GM18520 (cell line): Measurements from ENCODE around the gene ELANE.
"Not testable (repeated sequence)": the region's sequence is repeated elsewhere in the genome, so short reads cannot be mapped to it uniquely, and the experiment has no call there.

Source experiments
- ATAC-seq: cut with Tn5 transposase; IDR thresholded peaks from one replicate; pipeline ENCODE4 v1.9.1; 2021; ENCODE audit not compliant: unreplicated experiment

ELANE gene

DNA sequence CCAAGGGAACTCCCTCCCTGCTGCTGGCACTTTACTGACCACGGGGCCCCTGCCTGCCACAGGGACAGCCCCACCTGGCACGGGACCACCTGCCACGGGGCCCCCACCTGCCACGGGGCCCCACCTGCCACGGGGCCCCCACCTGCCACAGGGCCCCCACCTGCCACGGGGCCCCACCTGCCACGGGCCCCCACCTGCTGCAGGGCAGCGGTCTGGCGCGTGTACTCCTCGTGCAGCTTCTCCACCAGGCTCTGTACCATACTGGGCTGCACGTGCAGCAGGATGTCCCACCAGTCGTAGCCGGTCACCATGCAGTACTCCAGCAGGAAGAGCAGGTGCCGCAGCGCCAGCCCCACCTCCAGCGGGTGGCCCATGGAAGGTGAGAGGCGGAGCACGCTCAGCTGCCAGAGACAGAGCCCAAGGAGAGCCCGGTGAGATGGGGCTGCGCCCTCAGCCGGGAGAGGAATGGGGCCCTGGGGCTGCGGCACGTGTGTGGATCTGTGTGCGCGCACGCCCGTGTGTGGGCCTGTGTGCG, 24.7 kb downstream of the ELANE start:
- no peak for ATAC-seq

DNA sequence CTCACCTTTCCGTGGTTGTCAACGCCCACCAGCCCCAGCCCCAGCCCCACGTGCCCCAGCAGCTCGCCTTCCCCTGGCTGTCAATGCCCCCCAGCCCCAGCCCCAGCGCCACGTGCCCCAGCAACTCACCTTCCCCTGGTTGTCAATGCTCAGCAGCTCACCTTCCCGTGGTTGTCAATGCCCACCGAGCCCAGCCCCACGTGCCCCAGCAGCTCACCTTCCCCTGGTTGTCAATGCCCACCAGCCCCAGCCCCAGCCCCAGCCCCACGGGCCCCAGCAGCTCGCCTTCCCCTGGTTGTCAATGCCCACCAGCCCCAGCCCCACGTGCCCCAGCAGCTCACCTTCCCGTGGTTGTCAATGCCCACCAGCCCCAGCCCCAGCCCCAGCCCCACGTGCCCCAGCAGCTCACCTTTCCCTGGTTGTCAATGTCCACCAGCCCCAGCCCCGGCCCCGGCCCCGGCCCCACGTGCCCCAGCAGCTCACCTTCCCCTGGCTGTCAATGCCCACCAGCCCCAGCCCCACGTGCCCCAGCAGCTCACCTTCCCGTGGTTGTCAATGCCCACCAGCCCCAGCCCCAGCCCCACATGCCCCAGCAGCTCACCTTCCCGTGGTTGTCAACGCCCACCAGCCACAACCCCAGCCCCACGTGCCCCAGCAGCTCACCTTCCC, 26.0 kb downstream of the ELANE start:
- not testable (repeated sequence) for ATAC-seq

DNA sequence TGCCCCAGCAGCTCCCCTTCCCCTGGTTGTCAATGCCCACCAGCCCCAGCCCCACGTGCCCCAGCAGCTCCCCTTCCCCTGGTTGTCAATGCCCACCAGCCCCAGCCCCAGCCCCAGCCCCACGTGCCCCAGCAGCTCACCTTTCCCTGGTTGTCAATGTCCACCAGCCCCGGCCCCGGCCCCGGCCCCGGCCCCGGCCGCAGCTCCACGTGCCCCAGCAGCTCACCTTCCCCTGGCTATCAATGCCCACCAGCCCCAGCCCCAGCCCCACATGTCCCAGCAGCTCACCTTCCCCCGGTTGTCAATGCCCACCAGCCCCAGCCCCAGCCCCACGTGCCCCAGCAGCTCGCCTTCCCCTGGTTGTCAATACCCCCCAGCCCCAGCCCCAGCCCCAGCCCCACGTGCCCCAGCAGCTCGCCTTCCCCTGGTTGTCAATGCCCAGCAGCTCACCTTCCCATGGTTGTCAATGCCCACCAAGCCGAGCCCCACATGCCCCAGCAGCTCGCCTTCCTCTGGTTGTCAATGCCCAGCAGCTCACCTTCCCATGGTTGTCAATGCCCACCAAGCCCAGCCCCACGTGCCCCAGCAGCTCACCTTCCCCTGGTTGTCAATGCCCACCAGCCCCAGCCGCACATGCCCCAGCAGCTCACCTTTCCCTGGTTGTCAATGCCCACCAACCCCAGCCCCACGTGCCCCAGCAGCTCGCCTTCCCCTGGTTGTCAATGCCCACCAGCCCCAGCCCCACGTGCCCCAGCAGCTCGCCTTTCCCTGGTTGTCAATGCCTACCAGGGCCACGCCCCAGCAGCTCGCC, 26.9 kb downstream of the ELANE start:
- not testable (repeated sequence) for ATAC-seq

DNA sequence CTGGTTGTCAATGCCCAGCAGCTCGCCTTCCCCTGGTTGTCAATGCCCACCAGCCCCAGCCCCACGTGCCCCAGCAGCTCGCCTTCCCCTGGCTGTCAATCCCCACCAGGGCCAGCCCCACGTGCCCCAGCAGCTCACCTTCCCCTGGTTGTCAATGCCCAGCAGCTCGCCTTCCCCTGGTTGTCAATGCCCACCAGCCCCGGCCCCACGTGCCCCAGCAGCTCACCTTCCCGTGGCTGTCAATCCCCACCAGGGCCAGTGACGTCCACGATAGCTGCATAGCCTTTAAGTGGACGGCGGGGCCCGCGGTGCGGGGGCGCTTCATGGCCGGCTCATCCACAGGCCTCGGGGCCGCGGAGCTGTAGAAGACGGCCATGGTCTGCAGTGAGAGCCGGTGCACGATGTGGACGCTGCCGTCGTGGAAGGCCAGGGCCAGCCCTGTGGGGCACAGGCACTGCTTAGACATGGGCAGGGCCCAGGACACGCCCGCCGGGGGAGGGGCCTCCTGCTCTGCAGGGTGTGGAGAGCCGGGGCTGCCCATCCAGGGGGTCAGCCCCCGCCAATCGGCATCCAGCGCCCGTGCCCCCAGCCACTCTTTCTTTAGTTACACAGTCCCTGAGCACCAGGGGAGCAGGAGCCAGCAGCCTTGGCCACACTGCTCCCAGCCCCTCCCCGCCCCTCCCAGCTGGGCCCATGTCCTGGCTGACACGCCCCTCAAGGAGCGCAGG, 27.8 kb downstream of the ELANE start:
- no peak for ATAC-seq

DNA sequence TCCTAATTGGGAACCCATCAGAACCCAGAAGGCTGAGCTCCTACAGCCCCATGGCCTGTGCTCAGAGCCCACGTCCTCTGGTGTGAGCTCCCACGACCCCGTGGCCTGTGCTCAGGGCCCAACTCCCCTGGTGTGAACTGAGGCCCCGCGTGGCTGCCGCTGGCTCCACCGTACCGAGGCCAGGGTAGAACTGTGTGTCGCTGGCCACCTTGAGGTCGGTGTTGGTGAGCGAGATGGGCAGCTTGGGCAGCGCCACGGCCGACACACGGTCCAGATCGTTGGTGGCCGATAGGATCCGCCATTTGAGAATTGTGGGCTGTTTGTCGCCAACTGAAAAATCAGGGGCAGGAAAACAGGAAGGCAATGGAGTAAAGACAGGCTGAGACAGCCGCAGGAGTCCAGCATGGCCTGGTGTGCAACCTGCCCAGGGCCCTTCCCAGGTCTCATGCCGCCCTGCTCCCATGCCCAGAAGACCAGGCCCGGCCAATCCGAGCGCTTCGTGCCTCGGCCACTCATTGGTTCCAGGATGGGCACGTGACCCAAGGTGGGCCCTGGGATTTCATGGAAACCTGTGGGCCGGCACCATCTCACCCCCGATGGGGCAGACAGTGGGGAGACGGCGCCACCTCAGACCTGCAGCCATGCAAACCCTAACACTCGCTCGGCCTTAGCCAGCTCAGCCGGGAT, 29.4 kb downstream of the ELANE start:
- ATAC-seq = no peak

DNA sequence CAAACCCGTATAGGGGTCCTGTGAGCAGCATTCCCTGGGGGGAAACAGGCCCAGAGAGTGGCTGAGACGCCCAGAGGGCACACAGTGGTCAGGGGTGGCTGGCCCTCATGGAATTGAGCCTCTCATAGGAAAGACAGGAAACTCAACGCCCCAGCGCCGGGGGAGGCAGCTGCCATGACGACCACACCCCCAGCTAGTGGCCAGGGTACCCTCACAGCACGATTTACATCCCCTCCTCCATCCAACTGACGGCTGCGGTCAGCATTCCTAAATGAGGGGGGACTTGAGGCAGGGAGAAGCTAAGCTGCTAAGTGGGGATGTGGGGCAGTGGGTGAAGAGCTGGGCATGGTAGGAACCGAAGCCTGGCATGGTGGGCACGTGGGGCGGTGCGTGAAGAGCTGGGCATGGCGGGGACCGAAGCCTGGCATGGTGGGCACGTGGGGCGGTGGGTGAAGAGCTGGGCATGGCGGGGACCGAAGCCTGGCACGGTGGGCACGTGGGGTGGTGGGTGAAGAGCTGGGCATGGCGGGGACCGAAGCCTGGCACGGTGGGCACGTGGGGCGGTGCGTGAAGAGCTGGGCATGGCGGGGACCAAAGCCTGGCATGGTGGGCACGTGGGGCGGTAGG, 30.9 kb downstream of the ELANE start:
- ATAC-seq = no peak

DNA sequence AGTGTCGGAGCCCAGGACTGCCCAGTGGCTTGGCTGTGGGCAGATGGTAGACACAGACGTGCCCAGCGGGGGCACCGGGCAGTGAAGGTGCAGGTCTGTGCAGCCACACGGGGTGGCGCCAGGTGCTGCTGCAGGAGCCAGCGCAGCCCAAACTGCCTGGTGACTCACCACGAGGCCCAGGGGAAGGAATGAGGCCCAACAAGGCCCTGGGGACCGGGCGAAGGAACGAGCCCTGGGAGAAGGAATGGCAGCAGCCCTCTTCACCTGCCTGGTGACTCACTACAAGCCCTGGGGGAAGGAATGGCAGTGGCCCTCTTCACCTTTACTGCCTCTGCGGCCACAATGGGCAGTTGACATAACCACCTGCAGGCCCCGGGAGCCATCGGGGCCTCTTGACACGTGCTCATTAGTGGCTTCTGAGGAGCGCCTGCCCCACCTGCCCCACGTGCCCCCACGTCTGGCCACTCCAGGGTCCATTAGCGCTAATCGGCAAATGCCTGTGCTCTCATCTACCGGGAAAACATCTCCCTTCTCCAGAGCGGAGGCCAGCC, 31.6 kb downstream of the ELANE start:
- no peak for ATAC-seq

DNA sequence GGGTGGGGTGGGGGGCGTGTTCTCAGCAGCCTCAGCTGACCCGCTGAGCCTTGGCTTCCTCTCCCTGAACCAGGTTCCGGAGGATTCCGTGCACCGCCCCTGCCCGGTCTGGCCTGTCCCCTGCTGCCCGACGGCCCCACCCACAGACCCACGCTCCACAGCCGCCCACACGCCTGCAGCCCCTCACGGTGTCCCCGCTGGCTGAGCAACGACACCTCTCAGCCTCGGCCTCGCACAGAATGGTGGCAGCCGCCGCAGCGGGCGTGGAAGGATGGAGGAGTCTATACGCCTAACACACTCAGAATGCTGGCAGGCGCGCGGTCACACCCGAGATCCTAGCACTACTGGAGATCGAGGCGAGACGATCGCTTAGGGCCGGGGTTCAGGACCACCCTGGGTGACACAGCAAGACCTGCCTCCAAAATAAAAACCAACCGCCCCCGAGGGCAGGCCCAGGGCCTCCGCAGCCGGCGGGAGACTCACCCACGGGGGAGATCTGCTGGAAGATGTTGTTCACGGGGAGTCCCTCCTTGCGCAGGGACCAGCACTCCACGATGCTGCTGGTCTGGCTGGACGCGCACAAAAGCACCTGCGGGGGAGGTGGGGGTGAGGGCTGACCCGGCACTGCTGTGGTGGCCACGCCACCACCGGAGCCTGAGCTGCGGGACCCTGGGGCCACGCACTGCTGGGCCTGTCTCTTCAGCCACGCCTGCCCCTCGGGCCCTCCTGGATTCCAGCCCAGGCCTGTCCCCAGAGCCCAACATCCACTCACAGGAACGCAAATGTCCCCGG, 32.5 kb downstream of the ELANE start:
- ATAC-seq = no peak

DNA sequence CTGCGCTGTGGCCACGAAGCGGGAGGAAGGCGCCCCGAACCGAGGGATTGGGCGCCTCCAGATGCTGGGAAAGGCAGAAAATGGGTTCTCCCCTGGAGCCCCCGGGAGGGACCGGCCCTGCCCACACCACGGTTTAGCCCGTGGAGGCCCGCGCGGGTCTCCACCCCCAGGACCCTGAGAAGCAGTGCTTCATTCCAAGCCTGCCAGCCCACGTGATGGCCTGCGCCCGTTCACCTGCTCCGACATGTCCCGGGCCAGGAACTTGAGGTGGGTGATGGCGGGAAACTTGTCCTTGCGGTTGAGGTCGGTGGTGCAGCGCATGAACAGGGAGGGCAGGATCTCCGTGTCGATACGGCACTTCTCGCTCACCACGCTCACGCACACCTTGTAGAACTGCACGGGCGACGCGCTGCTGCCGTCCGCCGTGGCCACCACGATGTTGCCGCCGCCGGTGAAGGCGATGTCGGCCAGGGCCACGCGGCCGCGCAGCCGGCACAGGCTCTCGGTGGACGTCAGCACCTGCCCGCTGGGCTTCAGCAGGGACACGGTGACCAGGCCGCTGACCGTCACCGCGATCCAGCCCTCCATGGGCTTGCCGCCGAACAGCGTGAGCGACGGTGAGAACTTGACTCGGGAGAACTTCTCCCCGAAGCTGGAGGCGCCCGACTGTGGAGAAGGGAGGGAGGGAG, 33.6 kb downstream of the ELANE start:
- ATAC-seq = no peak

DNA sequence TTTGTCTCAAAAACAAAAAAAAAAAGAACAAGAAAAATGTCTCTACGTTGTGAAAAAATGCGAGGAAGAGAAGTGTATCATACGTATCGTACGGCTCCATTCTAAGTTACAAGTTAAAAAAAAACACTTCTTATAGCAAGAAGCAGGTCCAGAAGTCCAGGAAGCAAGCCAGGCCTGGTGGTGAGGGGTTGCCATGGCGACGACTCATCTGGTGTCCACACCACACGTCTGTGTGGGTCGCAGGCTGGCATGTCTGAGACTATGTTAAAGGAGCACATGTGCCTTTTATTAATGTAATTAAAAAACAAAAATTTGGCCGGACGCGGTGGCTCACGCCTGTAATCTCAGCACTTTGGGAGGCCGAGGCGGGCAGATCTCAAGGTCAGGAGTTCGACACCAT, 35.0 kb downstream of the ELANE start:
- no peak for ATAC-seq

DNA sequence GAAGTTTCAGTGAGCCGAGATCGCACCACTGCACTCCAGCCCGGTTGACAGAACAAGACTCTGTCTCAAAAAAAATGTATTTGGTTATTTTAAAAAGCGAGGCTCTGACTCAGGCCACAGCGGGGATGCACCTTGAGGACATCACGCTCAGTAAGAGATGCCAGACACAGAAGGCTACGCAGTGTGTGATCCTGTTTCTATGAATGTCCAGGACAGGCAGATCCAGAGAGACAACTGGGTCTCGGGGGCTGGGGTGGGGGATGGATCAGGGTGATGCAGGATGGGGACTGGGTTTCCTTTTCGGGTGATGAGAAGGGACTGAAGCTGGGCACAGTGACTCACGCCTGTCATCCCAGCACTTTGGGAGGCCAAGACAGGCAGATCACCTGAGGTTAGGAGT, 35.5 kb downstream of the ELANE start:
- ATAC-seq = no peak

DNA sequence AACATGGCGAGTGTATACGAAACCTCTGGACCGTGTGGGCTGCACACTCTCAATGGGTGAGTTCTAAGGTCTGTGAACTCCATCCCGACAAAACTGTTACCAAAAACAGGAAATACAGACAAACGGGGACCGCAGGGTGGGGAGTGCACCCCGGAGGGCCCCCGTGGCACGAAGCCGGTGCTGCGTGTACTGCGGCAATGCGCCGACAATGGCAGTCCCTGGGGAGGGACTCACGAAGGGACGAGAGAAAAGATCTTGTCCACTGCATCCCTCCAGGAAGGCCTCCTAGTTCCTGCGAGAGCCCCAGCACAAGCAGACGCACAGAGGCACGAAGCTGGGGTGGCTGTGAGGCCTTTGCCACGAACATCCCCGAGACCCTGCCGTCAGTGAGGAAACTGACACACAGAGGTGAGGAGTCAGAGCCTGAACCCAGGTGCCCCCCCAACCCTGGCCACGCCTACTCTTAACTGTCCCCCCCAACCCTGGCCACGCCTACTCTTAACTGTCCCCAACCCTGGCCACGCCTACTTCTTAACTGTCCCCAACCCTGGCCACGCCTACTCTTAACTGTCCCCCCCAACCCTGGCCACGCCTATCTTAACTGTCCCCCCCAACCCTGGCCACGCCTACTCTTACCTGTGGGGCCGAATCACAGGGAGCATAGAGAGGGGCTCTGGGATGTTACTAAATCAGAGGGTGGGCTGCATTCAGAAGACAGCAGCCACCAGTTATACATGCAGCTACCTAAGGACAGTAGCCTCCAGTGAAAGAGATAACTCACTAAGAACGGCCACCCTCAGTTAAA, 36.7 kb downstream of the ELANE start:
- ATAC-seq = no peak

DNA sequence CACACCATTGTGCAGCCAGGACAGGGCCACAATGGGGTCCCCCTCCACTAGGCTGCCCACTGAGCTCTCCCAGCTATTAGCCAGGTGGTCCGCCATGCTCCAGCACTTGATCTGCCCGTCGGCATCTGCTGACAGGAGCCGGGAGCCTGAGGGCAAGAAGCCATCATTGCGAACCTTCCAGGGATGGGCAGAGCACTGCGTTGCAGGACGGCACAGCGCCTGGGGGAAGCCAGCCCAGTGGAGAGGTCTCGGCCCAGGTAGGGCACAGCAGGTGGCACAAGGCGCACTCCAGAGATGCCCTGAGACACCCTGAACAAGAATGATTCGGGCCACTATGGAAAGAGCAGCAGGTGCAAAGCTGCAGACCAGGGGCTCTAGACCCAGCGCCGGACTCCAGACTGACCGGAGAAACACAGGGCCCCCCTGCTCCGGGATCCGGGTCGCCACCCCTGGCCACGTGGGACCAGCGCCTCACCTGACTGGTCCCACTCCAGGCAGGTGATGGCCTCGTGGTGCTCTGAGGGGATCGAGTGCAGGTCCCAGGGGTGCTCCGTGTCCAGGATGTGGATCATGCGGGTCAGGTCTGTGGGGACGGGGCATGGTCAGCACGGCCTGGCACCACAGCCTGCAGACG, 37.7 kb downstream of the ELANE start:
- no peak for ATAC-seq

DNA sequence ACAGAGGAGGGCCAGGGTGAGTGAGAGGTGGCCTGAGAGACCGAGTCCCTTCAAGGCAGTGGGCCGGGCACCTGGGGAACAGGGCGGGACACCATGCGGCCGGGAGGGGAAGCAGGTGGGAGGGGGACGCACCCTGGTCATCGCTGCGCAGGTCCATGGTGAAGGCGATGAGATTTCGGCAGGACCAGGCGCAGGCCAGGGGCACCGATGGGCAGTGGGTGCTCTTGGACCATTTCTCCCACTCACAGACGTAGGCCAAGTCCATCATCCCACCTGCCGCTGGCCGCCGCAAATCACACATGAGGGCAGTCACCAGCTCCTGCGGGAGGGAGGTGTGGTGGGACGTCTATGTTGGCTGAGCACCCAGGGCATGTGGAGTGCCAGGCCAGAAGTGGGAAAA, 38.7 kb downstream of the ELANE start:
- no peak for ATAC-seq

DNA sequence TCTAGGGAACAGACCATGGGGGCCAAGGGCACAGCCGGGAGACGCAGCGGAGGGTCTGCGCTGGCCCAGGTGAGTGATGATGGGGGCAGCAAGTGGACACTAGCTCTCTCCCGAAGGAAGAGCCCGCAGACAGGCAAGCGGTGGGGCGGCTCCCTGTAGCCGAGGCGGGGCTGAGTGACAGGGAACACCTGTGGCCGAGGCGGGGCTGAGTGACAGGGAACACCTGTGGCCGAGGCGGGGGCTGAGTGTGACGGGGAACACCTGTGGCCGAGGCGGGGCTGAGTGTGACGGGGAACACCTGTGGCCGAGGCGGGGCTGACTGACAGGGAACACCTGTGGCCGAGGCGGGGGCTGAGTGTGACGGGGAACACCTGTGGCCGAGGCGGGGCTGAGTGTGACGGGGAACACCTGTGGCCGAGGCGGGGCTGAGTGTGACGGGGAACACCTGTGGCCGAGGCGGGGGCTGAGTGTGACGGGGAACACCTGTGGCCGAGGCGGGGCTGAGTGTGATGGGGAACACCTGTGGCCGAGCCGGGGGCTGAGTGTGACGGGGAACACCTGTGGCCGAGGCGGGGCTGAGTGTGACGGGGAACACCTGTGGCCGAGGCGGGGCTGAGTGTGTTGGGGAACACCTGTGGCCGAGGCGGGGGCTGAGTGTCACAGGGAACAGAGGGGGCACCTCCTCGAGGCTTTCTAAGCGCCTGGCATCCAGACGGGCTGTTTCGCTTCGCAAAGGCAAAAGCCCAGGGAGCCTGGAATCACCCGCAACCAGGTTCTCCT, 39.5 kb downstream of the ELANE start:
- not testable (repeated sequence) for ATAC-seq

DNA sequence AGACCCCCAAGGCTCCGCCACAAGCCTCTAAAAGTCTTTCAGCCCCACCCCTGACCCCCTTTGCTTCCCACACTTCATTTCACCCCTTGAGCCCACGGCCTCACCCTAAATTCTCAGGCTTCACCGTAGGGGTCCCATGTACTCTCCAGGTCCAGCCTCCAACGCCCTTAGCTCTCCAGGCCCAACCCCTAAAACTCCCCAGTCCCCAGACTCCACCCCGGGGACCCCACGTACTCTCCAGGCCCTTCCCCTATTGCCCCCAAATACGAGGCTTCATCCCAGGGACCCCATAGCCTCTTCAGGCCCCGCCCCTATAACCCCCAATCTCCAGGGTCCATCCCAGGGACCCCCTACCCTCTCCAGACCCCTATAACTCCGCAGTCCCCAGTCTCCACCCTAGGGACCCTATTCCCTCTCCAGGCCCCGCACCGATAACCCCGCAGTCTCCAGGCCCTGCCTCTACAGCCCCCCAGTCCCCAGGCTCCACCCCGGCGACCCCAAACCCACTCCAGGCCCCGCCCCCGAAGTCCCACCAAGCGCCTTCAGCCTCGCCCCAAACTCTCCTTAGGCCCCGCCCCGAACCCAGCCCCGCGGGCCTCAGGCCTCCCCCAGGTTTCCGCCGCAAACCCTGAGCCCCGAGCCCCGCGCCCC, 40.3 kb downstream of the ELANE start:
- ATAC-seq = no peak
